Upper lobe of right lung (tissue), 1 donor: ENCODE results near the gene TSPAN5. TPM values are rescaled to one million over a fixed set of nuclear protein-coding genes. Genes with fewer than 3 reads are reported as not detected.

Experiments
- ATAC-seq: fragments of 200-7000 bp; cut with Tn5 transposase; one replicate; pipeline ENCODE4 v1.9.1; 2020; ENCODE audit warnings: mild to moderate bottlenecking, moderate library complexity
- DNase-seq: peaks from one replicate; pipeline ENCODE4 v3.0.0-alpha.2; 2020
- H3K27ac ChIP-seq: fragments of 200-600 bp; one replicate; pipeline ENCODE4 v1.8.0; 2022
- H3K27me3 ChIP-seq: fragments of 200-600 bp; one replicate; pipeline ENCODE4 v1.8.0; 2022; ENCODE audit warnings: mild to moderate bottlenecking
- H3K36me3 ChIP-seq: fragments of 200-600 bp; one replicate; pipeline ENCODE4 v1.8.0; 2022
- H3K4me1 ChIP-seq: fragments of 200-600 bp; one replicate; pipeline ENCODE4 v1.8.0; 2022
- H3K4me3 ChIP-seq: fragments of 200-600 bp; one replicate; pipeline ENCODE4 v1.8.0; 2022; ENCODE audit warnings: mild to moderate bottlenecking
- H3K9me3 ChIP-seq: fragments of 200-600 bp; one replicate; pipeline ENCODE4 v1.8.0; 2022
- intact Hi-C: fragments of 100-400 bp; cut with DNase I; formaldehyde crosslinking; loops from one replicate; pipeline ENCODE4 v1.11.0; 2022
- total RNA-seq: library from RNA; stranded (reverse); fragmentation: NEBNext Ultra II Directional; extraction: Animal tissue kit (Norgen Biotek cat#: 25700); gene quantifications from one replicate; pipeline ENCODE4 v1.2.1, GENCODE V29; 2021
- TF ChIP-seq, protein P1 (sequence below): fragments of 200-600 bp; IDR thresholded peaks from one replicate; pipeline ENCODE4 v1.8.0; 2022; ENCODE audit warnings: antibody characterized with exemption
- donor health status: DM: no; HTN: yes; CAD: no; lungs with severe emphysema.

TSPAN5 gene
- total RNA-seq, 1 donor from 2014 or later, result 6.9 TPM

DNA sequence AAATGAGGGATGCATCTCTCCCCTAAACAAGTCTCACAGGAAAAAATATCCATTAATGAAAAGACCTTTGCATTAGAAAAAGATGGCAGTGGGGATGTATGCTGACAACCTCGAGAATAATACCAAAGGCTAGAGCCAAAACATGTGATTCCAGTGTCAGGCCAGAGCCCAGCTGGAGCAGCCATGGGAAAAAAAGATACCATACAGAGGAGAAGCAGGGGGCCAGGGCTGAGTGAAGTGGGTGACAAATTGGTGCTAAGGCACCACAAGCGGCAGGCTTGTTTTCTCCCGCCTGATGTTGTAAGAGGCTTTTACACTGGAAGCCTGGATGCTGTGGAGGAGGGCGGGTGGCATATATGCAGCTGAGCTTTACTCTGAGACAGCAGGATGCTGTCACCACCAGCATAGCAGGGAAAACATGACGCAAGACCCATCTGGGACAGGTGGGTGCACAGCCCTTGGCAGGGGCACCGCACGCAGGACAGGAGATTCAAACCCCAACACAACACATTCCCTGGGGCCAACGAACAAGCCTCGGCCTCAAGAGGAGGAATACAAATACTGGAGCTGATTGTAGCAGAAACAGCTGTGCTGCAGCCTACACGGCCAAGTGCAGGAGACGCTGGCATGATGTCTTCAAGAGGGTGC lies 91.9 kb downstream of the TSPAN5 start:
- intact Hi-C loops, result no loop called here
- no peaks in the 10 kb centered on the region for H3K9me3 ChIP-seq
- TF ChIP-seq, protein P1, sequence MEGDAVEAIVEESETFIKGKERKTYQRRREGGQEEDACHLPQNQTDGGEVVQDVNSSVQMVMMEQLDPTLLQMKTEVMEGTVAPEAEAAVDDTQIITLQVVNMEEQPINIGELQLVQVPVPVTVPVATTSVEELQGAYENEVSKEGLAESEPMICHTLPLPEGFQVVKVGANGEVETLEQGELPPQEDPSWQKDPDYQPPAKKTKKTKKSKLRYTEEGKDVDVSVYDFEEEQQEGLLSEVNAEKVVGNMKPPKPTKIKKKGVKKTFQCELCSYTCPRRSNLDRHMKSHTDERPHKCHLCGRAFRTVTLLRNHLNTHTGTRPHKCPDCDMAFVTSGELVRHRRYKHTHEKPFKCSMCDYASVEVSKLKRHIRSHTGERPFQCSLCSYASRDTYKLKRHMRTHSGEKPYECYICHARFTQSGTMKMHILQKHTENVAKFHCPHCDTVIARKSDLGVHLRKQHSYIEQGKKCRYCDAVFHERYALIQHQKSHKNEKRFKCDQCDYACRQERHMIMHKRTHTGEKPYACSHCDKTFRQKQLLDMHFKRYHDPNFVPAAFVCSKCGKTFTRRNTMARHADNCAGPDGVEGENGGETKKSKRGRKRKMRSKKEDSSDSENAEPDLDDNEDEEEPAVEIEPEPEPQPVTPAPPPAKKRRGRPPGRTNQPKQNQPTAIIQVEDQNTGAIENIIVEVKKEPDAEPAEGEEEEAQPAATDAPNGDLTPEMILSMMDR, result no peak
- H3K27me3 ChIP-seq, result no peaks in the 10 kb centered on the region
- DNase-seq (no peak), ATAC-seq (no peak)
- H3K4me3 ChIP-seq, result no peak overlapping the region
- H3K36me3 ChIP-seq, result no peaks in the 10 kb centered on the region
- H3K4me1 ChIP-seq, result no peaks in the 10 kb centered on the region
- no peak overlapping the region for H3K27ac ChIP-seq

DNA sequence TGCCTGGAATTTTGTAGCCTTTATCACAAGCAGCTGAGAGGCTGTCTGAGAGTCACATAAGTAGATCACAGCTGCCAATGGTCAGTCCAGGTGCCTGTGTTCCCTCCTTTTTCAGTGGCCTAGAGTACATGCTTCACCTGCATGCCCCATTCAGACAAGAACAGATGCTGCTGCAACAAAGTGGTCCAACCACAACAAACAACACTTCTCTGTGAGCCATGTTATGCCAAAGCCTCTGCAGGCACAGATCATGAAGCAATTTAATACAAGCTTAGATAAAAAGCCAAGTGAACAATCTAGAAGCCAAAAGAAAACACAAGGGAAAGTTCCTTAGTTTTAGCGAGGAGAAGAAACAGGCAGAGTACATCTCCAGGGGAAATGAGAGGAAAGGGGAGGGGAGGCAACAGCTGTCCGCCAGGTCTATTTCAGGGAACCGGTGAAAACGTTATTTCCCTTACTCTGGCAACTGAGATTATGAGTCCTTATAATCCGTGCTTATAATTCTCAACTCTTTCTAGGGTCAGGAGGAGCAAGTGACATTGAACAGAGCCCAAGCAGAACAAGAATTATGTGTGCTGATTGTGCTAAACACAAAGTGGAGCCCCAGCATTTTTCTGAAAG lies 92.6 kb downstream of the TSPAN5 start:
- Histone ChIP-seq H3K4me1 (no peaks in the 10 kb centered on the region), H3K27me3 (no peaks in the 10 kb centered on the region), H3K36me3 (no peaks in the 10 kb centered on the region), H3K4me3 (no peak overlapping the region), H3K9me3 (no peaks in the 10 kb centered on the region), H3K27ac (no peak overlapping the region)
- no peak for DNase-seq
- ATAC-seq, result peak; percentile 59
- intact Hi-C loops, result no loop called here
- TF ChIP-seq, protein P1, result no peak

DNA sequence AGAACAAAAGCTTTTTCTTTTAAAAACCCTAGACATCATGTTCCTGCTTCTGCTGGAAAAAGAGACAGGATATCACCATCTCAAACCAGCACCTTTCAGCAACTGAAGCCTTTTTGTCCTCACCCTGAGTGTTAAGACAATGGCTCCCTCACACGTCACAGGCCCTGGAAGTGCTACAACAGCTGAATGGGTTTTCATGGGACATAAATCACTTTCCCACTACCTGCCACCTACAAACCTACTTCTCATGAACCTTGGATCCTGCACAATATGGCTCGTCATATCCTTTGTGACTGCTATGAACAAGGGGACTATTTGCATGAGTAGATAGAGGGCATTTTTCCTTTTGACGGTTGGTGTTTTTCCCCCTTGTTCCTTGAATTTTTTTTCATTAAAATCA lies 93.6 kb downstream of the TSPAN5 start:
- DNase-seq (no peak), ATAC-seq (no peak)
- Histone ChIP-seq H3K27ac (no peak overlapping the region), H3K9me3 (no peaks in the 10 kb centered on the region), H3K27me3 (no peaks in the 10 kb centered on the region), H3K4me1 (no peaks in the 10 kb centered on the region), H3K36me3 (no peaks in the 10 kb centered on the region), H3K4me3 (no peak overlapping the region)
- TF ChIP-seq, protein P1, result no peak
- intact Hi-C loops, result no loop called here

DNA sequence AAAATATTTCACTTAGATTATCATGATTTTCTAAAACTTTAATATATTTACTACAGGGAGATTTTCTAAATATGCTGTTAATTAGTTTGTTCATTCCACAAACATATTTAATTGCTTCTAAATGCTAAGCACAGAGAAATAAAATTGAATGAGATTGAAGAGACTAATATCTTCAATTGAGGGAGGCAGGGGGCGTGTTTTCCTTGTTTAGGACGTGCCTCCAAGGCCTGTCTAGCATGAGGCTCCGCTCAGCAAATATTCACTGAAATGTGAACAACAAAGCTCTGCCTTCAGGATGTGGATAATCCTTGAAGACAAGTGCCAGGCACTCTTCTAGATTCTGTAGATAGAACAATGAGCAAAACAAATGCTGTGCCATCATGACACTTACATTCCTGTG lies 98.1 kb downstream of the TSPAN5 start:
- no peak overlapping the region for H3K4me3 ChIP-seq
- DNase-seq (no peak), ATAC-seq (no peak)
- TF ChIP-seq, protein P1, result no peak
- no peak overlapping the region for H3K27ac ChIP-seq
- peaks cover 3% of the 10 kb centered on the region for H3K4me1 ChIP-seq
- no peaks in the 10 kb centered on the region for H3K36me3 ChIP-seq
- intact Hi-C loops, result no loop called here
- no peaks in the 10 kb centered on the region for H3K9me3 ChIP-seq
- H3K27me3 ChIP-seq, result no peaks in the 10 kb centered on the region

DNA sequence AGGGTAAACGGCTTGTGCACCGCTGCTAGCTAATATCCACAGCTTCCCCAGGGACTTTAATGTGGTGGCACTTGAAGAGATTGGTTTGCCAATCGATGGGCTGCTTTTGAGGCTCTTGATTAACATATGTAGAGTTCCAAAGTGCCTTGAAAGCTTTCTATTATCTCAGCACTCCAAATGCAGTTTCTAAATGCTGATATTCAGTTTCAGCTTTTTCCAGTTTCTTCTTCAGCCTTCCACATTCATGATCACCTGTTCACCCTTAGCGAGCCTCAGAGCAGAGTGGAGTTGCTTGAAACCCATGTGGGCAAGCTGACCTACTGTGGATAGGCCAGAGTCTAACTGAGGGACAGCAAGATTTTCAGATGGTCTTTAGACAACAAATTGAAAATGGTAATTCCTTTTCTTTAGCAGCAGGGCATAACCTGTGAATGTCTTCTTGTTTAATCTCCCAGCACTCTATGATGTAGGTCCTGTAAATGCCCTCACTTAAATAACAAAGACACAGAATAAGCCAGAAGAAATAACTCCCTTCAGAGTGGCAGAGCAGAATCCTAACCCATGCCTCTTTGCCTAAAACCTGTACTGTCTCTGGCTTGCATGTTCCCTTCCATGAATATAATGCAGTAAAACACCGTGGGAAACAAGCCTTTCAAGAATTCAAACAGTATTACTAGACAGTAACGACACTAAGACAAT lies 99.8 kb downstream of the TSPAN5 start:
- Histone ChIP-seq H3K27me3 (no peaks in the 10 kb centered on the region), H3K9me3 (no peaks in the 10 kb centered on the region), H3K36me3 (no peaks in the 10 kb centered on the region), H3K4me1 (peaks cover 3% of the 10 kb centered on the region), H3K4me3 (no peak overlapping the region), H3K27ac (no peak overlapping the region)
- intact Hi-C loops, result no loop called here
- TF ChIP-seq, protein P1, result no peak
- ATAC-seq (no peak), DNase-seq (no peak)
